SK-N-MC (cell line): ENCODE results near the gene ZFAND3.
A peak's percentile ranks its signal among the peaks of the same experiment; 100 is the strongest.
"Not testable (repeated sequence)": the region's sequence is repeated elsewhere in the genome, so short reads cannot be mapped to it uniquely, and the experiment has no call there.

Experiments used
- DNase-seq: peaks from one replicate; pipeline ENCODE4 v3.0.0-alpha.2; 2011; ENCODE audit warnings: low read depth, low spot score
- H3K27ac ChIP-seq: fragments of 200-600 bp; sonication (generic); 2 replicates; pipeline ENCODE4 v1.5.1; 2016; ENCODE audit warnings: mixed run types
- H3K36me3 ChIP-seq: fragments of 200-600 bp; sonication (generic); 2 replicates; pipeline ENCODE4 v1.6.1; 2017; ENCODE audit warnings: antibody characterized with exemption, low read length, mixed read lengths; ENCODE audit not compliant: insufficient read depth
- H3K4me3 ChIP-seq: fragments of 200-600 bp; sonication (generic); 2 replicates; pipeline ENCODE4 v1.5.1; 2016
- H3K9ac ChIP-seq: fragments of 200-600 bp; sonication (generic); 2 replicates; pipeline ENCODE4 v1.8.0; 2017; ENCODE audit warnings: mixed run types, mixed read lengths; ENCODE audit not compliant: insufficient read length
- H3K9me3 ChIP-seq: fragments of 200-600 bp; sonication (generic); 2 replicates; pipeline ENCODE4 v1.6.1; 2017; ENCODE audit warnings: low read depth, mild to moderate bottlenecking, antibody characterized with exemption, low read length, moderate library complexity, mixed read lengths
- EZH2 ChIP-seq: fragments of 200-600 bp; sonication (generic); IDR thresholded peaks from one replicate; pipeline ENCODE4 v1.6.1; 2017; ENCODE audit warnings: antibody characterized with exemption
- FOXP2 ChIP-seq: optimal IDR thresholded peaks from 2 replicates; pipeline ENCODE3; 2011; ENCODE audit warnings: mild to moderate bottlenecking, moderate library complexity; ENCODE audit not compliant: insufficient read depth; ENCODE audit errors: extremely low read length, control extremely low read depth
- POLR2AphosphoS5 ChIP-seq: IDR thresholded peaks from 2 replicates; pipeline ENCODE4 v1.6.1; 2012; ENCODE audit warnings: mild to moderate bottlenecking, low read depth, low read length, borderline replicate concordance

ZFAND3 gene

GRCh38 chr6:37877373-37878149, 58.0 kb downstream of the ZFAND3 start:
- DNase-seq = no peak
- H3K27ac ChIP-seq = no peak overlapping the region
- TF ChIP-seq POLR2AphosphoS5 (no peak), EZH2 (no peak), FOXP2 (no peak)
- no peaks in the 10 kb centered on the region for H3K9me3 ChIP-seq
- H3K9ac ChIP-seq = no peak overlapping the region
- no peak overlapping the region for H3K4me3 ChIP-seq
- H3K36me3 ChIP-seq = no peaks in the 10 kb centered on the region; the same call in 1 of the 2 replicates

- TF ChIP-seq EZH2 (no peak), FOXP2 (no peak), POLR2AphosphoS5 (no peak)
- H3K27ac ChIP-seq = no peak overlapping the region
- no peak overlapping the region for H3K9ac ChIP-seq
- no peak for DNase-seq
- no peak overlapping the region for H3K4me3 ChIP-seq
- H3K36me3 ChIP-seq = no peaks in the 10 kb centered on the region
- H3K9me3 ChIP-seq = no peaks in the 10 kb centered on the region
Observed at GRCh38 chr6:37878150-37878710, 58.7 kb downstream of the ZFAND3 start.

- DNase-seq, H3K4me3 ChIP-seq, H3K9me3 ChIP-seq, H3K27ac ChIP-seq, H3K36me3 ChIP-seq, H3K9ac ChIP-seq: not testable (repeated sequence)
Observed at GRCh38 chr6:37880602-37881001, 61.1 kb downstream of the ZFAND3 start.

- Histone ChIP-seq H3K9me3 (no peaks in the 10 kb centered on the region), H3K9ac (no peak overlapping the region), H3K27ac (peak overlapping the region; percentile 72), H3K36me3 (no peaks in the 10 kb centered on the region), H3K4me3 (no peak overlapping the region)
- DNase-seq = no peak
- TF ChIP-seq FOXP2 (no peak), EZH2 (no peak), POLR2AphosphoS5 (no peak)
Observed at GRCh38 chr6:37882292-37882691, 62.8 kb downstream of the ZFAND3 start.

- H3K36me3 ChIP-seq = no peaks in the 10 kb centered on the region
- no peaks in the 10 kb centered on the region for H3K9me3 ChIP-seq
- DNase-seq = no peak
- H3K4me3 ChIP-seq = no peak overlapping the region
- H3K9ac ChIP-seq = no peak overlapping the region
- 0 out of 2 replicates have a peak overlapping the region, but pooled peaks have one; percentile 30 for H3K27ac ChIP-seq
- TF ChIP-seq POLR2AphosphoS5 (no peak), FOXP2 (no peak), EZH2 (no peak)
Observed at GRCh38 chr6:37882724-37883413, 63.3 kb downstream of the ZFAND3 start.

- TF ChIP-seq FOXP2 (no peak), POLR2AphosphoS5 (no peak), EZH2 (no peak)
- Histone ChIP-seq H3K4me3 (no peak overlapping the region), H3K9me3 (no peaks in the 10 kb centered on the region), H3K27ac (no peak overlapping the region), H3K9ac (no peak overlapping the region), H3K36me3 (no peaks in the 10 kb centered on the region; the same call in 1 of the 2 replicates)
- no peak for DNase-seq
Observed at GRCh38 chr6:37884548-37884947, 65.0 kb downstream of the ZFAND3 start.

GRCh38 chr6:37889051-37889450, 69.5 kb downstream of the ZFAND3 start:
- no peak for TF ChIP-seq POLR2AphosphoS5
- TF ChIP-seq EZH2 = no peak
- no peak for TF ChIP-seq FOXP2
- no peak overlapping the region for H3K4me3 ChIP-seq
- no peak for DNase-seq
- H3K9me3 ChIP-seq = no peaks in the 10 kb centered on the region
- H3K27ac ChIP-seq = no peak overlapping the region
- H3K9ac ChIP-seq = no peak overlapping the region
- H3K36me3 ChIP-seq = peaks cover 14% of the 10 kb centered on the region

- no peak overlapping the region for H3K4me3 ChIP-seq
- no peak overlapping the region for H3K27ac ChIP-seq
- no peak for DNase-seq
- no peak overlapping the region for H3K9ac ChIP-seq
- no peaks in the 10 kb centered on the region for H3K9me3 ChIP-seq
- H3K36me3 ChIP-seq = peaks cover 18% of the 10 kb centered on the region
- TF ChIP-seq POLR2AphosphoS5 (no peak), EZH2 (no peak), FOXP2 (no peak)
Observed at GRCh38 chr6:37889486-37889885, 70.0 kb downstream of the ZFAND3 start.

- DNase-seq = no peak
- peaks cover 23% of the 10 kb centered on the region for H3K36me3 ChIP-seq
- H3K4me3 ChIP-seq = no peak overlapping the region
- no peak overlapping the region for H3K9ac ChIP-seq
- no peak overlapping the region for H3K27ac ChIP-seq
- H3K9me3 ChIP-seq = no peaks in the 10 kb centered on the region
- TF ChIP-seq EZH2 = no peak
- TF ChIP-seq POLR2AphosphoS5 = no peak
- no peak for TF ChIP-seq FOXP2
Observed at GRCh38 chr6:37891072-37891471, 71.5 kb downstream of the ZFAND3 start.
